Stimulated activated CD8-positive, alpha-beta memory T cell treated with anti-CD3 and anti-CD28 coated beads, Interleukin-2, amount 100 ng/mL, for 48 hours (primary cell): ENCODE measurements around the gene C1QBP.
"Not testable (repeated sequence)": the region's sequence is repeated elsewhere in the genome, so short reads cannot be mapped to it uniquely, and the experiment has no call there.

Source experiments
- DNase-seq, 2 donors: peaks; one replicate each; pipeline ENCODE4 v3.0.0-alpha.2; 2020; ENCODE audit warnings: low read depth in 2 of 2

Gene C1QBP

GRCh38 chr17:5431949-5432556 is 6.9 kb downstream of the C1QBP start:
- DNase-seq, result no peak

DNA sequence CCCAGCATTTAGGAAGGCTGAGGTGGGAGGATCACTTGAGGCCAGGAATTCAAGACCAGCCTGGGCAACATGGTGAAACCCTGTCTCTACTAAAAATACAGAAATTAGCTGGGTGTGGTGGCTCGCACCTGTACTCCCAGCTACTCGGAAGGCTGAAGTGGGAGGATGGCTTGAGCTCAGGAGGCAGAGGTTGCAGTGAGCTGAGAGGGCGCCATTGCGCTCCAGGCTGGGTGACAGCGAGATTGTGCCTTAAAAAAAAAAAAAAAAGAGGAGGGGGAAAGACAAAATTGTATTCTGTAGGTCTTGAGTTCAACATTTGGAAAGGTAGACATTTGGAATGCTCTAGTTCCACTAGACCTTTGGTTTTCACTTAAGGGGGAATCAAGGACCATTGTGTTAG is 7.7 kb downstream of the C1QBP start:
- DNase-seq, result not testable (repeated sequence)

DNA sequence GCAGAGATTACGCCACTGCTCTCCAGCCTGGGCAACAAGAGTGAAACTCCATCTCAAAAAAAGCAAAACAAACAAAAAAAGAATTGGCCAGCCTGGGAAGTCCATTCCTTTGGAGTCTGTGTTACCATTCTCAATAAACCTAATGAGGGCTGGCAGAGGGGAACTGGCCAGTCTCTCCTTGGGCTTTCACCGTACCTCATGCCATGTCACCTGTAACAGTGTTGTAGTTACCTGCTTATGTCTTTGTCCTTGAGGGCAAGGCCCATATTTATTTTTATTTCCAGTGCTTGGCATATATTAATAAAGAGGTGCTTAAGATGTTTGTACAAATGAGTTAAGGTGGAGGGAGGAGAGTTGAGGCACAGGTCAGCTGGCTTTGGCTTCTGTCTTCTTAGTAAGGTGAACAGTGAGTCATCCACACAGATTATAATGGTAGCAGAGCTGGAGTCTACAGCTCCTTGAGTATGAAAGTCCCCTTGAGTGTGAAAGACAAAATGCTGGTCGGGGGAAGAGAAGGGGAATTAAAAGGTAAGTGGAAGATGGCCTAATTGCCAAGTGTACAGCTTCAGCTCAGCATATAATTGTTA is 8.4 kb downstream of the C1QBP start:
- no peak for DNase-seq

- DNase-seq, result no peak
Measured at GRCh38 chr17:5429191-5429887, 9.6 kb downstream of the C1QBP start.

GRCh38 chr17:5425826-5426225 is 13.1 kb downstream of the C1QBP start:
- DNase-seq, result no peak

- DNase-seq, result no peak
Measured at GRCh38 chr17:5424909-5425308, 14.0 kb downstream of the C1QBP start.

GRCh38 chr17:5422505-5422904 is 16.4 kb downstream of the C1QBP start:
- no peak for DNase-seq

DNA sequence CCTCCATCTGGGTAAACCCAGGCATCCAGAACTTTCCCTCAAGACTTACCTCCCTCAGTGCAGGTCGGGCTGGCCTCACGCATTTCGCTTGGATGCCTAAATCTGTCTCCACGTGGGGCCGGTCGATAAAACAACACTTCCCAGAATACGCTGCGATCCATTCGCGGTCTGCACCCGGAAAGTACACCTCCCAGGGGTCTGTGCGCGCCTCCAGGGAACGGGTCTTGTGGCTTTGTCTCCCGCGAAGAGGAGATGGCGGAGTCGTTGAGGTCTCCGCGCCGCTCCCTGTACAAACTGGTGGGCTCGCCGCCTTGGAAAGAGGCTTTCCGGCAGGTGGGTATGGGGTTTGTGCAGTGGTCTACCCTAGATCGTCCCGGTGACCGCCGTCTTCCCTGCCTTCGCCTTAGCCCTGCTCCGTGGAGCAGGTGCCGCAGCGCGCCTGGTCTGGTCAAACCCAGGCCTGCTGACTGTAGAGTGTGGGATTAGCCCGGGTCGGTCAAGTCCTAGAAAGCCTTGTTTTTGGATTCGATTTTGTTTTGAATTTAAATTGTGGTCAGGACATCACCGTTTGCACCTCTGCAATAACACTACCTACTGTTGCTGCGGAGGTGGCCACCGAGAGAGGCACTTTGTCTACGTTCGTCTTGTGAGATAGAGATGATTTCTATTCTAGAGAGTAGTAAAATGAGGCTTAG is 18.8 kb downstream of the C1QBP start, which contains the start of gene RPAIN:
RPAIN (plus strand) TSS at position 224 of the 695 bp plus-strand sequence; CDS start at position 253, 29 bp downstream.
- peak; percentile 71 to 77 for DNase-seq

- DNase-seq, result peak; percentile 91 to 92
Measured at GRCh38 chr17:5419356-5419958, 19.5 kb downstream of the C1QBP start, which contains the start of gene NUP88. Gene NUP88, minus strand, starts transcription at chr17:5419662. Its CDS starts 12 bp downstream, at chr17:5419650.

- DNase-seq, result peak; percentile 14 to 36
Measured at GRCh38 chr17:5418858-5419355, 20.0 kb downstream of the C1QBP start.

DNA sequence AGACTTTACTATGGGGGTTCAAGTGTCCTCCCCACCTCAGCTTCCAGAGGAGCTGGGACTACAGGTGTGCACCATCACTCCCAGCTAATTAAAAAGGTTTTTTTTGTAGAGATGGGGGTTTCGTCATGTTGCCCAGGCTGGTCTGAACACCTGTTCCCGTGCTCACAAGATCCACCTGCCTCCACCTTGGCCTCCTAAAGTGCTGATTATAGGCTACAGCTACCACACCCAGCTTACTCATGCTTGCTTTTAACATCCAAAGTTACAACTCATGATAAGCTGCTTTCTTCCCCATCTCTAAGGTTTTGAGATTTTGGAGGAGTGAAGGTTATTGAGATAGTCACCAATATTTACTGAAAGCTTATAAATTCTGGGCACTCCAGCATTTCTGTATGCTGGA is 22.1 kb downstream of the C1QBP start:
- DNase-seq, result no peak

DNA sequence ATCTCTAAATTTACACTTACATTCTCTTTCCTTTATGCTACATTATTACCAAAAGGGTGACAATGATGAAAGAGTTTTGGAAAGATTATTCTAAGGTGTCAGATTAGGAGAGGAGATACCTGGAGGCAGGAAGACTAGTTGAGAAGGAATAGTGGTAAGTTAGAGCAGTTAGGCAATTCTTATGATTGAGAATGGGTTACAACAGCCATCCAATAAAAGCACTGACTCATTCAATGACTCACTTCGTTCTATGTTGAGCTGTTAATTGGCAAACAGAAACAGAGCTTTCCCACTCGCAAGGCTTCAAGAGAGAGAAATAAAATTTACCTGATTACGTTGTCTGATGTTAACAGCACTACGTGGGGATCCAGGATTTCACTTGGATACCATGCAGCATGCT is 25.3 kb downstream of the C1QBP start:
- DNase-seq, result no peak

GRCh38 chr17:5410594-5411272 is 28.2 kb downstream of the C1QBP start:
- no peak for DNase-seq

GRCh38 chr17:5408186-5408585 is 30.8 kb downstream of the C1QBP start:
- DNase-seq, result no peak

- no peak for DNase-seq
Measured at GRCh38 chr17:5405400-5405799, 33.6 kb downstream of the C1QBP start.

DNA sequence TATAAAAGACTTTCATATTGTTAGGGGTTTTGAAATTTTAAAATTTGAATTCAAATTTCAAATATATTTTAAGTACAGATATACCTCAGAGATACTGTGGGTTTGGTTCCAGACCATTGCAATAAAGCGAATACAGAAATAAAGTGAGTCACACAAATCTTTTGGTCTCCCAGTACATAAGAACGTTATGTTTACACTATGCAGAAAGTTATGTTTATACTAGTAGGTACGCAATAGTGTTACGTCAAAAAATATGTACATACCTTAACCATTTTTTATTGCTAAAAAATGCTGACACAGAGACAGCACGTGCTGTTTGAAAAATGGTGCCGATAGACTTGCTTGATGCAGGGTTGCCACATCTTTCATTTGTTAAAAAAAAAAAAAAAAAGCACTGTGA is 39.2 kb downstream of the C1QBP start:
- DNase-seq, result no peak

- DNase-seq, result no peak
Measured at GRCh38 chr17:5396612-5397011, 42.3 kb downstream of the C1QBP start.

DNA sequence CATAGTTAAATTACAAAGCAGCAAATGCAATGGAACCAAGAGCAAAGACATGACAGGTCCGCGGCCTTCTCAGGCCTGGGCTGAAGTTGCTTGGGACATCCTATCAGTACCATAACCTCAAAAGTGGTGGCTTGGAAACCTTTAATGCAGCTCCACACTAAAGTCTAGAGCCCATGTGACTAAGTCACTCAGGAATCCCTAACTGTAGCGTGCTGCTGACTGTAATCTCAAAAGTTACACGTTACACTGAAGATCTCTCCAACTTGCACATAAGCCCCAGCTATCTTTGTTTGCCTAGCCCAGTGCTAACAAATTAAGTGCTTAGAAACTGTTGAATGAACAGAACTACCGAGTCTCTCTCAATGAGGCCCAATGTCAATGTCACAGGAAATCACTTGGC is 47.3 kb downstream of the C1QBP start:
- no peak for DNase-seq
